Activated naive CD4-positive, alpha-beta T cell treated with anti-CD3 and anti-CD28 coated beads for 36 hours (primary cell): ENCODE data around the gene TMEM250. TPM values are rescaled to one million over a fixed set of nuclear protein-coding genes. Genes with fewer than 3 reads are reported as not detected.
A peak's percentile ranks its signal among the peaks of the same experiment; 100 is the strongest.

Experiments
- CTCF ChIA-PET: fragments of 350-600 bp; sonication (Branson Sonifier 250); formaldehyde crosslinking; loops from one replicate; lab custom pipeline; 2021; ENCODE audit warnings: antibody characterized with exemption; lab: Charles Lee
- DNase-seq: peaks from one replicate; pipeline ENCODE4 v3.0.0-alpha.2; 2020
- H3K27ac Mint-ChIP-seq: one replicate; pipeline ENCODE4 v1.8.0; 2021; ENCODE audit warnings: mild to moderate bottlenecking, mixed read lengths
- H3K27me3 Mint-ChIP-seq: one replicate; pipeline ENCODE4 v1.8.0; 2021; ENCODE audit warnings: low read depth, mixed read lengths
- H3K36me3 Mint-ChIP-seq: one replicate; pipeline ENCODE4 v1.8.0; 2021; ENCODE audit warnings: low read depth, mixed read lengths
- H3K4me1 Mint-ChIP-seq: one replicate; pipeline ENCODE4 v1.8.0; 2021; ENCODE audit warnings: low read depth, mixed read lengths
- H3K4me3 Mint-ChIP-seq: one replicate; pipeline ENCODE4 v1.8.0; 2021; ENCODE audit warnings: mild to moderate bottlenecking, moderate library complexity, mixed read lengths
- H3K9me3 Mint-ChIP-seq: one replicate; pipeline ENCODE4 v1.8.0; 2021; ENCODE audit warnings: mixed read lengths
- intact Hi-C: fragments of 100-400 bp; cut with micrococcal nuclease; formaldehyde crosslinking; loops from one replicate; pipeline ENCODE4 v1.15.1; 2023
- total RNA-seq, 2 experiments: library from RNA; stranded (reverse); gene quantifications; one replicate each; pipeline ENCODE4 v1.2.3, GENCODE V29; 2021

The TMEM250 gene
- 10 to 100 TPM; 20.7 to 22.2 TPM for total RNA-seq

DNA sequence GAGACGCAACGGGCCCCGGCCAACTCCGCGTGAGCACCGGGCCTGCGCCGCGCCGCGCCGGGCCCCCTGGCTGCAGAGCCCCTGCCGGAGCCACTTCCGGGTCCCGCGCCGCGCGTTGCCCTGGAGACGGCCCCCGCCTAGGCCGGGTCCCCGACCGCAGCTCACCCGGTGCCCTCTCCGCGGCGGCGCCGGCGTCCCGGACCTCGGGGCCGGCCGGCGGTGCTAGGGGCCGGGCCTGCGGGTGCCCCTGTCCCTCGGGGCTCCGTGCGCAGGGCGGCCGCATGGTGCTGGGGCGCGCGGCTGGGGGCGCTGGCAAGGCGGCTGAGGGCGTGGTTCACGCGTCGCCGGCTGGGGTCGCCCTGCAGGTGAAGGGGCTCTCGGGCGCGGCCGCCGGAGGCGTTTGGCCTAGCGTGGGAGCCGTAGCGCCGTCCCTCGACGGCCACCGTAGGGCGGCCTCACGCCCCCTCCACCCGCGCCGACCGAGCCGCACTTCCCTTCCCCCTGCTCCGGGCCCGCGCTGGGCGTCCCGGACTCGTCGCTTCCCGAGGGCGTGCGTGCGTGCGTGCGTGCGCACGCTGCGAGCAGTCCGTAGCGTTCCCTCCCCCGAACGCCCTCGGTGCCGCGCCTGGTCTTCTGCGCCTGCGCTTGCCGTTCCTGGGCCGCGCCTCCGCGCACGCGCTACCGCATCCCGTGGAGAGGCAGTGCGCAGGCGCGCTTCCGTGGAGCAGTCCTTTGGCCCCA is at the start of gene TMEM250:
Gene TMEM250 (minus strand): TSS at position 556 of the 741 bp plus-strand sequence. CDS start 1,975 bp downstream, outside the sequence.
- intact Hi-C loops = loop anchor here (1.0 to 5.0 kb wide), 6 partner anchors 9 to 284 kb away; partner anchors contain the start of genes CAMSAP1, NACC2, QSOX2 and SNAPC4
- H3K27ac Mint-ChIP-seq = peak within 1 kb of the TSS; percentile 80
- CTCF ChIA-PET = interaction anchor here (0.9 kb wide), 1 partner anchor 28 kb away, joined by 3 read pairs; no protein-coding TSS in a partner anchor
- H3K27me3 Mint-ChIP-seq = no peaks in the 10 kb centered on the region
- peaks cover 5% of the 10 kb centered on the region for H3K36me3 Mint-ChIP-seq
- peak within 1 kb of the TSS; percentile 78 for H3K4me3 Mint-ChIP-seq
- H3K9me3 Mint-ChIP-seq = no peaks in the 10 kb centered on the region
- peak; percentile 96 for DNase-seq
- peaks cover 37% of the 10 kb centered on the region for H3K4me1 Mint-ChIP-seq

GRCh38 chr9:136163248-136163850 is 44.7 kb upstream of the TMEM250 start:
- Mint-ChIP-seq H3K27me3 (peaks cover 2% of the 10 kb centered on the region), H3K9me3 (peaks cover 4% of the 10 kb centered on the region), H3K27ac (no peak overlapping the region), H3K36me3 (peaks cover 2% of the 10 kb centered on the region), H3K4me3 (no peak overlapping the region), H3K4me1 (no peaks in the 10 kb centered on the region)
- no peak for DNase-seq
- intact Hi-C loops = no loop called here
- CTCF ChIA-PET = interaction anchor here (0.7 to 1.1 kb wide), 2 partner anchors 72 to 200 kb away, joined by 3 to 5 read pairs; no protein-coding TSS in a partner anchor

- H3K4me1 Mint-ChIP-seq = no peaks in the 10 kb centered on the region
These were observed 42.4 kb upstream of the TMEM250 start for GRCh38 chr9:136160995-136161610.

GRCh38 chr9:136160381-136160841 is 41.7 kb upstream of the TMEM250 start:
- H3K4me3 Mint-ChIP-seq = no peak overlapping the region

More at GRCh38 chr9:136160995-136161610, 42.4 kb upstream of the TMEM250 start:
- DNase-seq = no peak
- CTCF ChIA-PET = interaction anchor here (0.6 kb wide), 1 partner anchor 28 kb away, joined by 3 read pairs; no protein-coding TSS in a partner anchor
- Mint-ChIP-seq H3K27me3 (peaks cover 4% of the 10 kb centered on the region), H3K27ac (no peak overlapping the region), H3K36me3 (peaks cover 2% of the 10 kb centered on the region), H3K4me3 (no peak overlapping the region), H3K9me3 (peaks cover 4% of the 10 kb centered on the region)
- intact Hi-C loops = no loop called here

DNA sequence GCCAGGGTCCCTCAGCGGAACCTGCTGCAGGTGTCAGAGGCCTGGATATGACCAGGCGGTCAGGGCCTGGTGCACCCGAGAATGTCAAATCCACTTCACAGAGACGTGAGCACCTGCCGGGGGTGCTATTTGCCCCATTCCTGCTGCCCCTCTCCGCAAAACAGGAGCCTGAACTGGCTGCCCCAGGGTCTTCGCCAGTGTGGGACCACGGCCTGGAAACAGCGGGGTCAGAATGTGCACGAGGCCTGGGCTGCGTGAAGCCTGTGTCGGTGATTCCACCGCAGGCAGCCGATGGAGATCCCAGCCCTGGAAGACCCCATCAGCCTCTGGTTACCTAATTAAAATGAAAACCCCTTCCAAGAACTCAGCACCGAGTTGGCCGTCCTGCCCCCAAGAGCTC is 41.2 kb upstream of the TMEM250 start:
- H3K9me3 Mint-ChIP-seq = peaks cover 4% of the 10 kb centered on the region
- DNase-seq = no peak
- no peak overlapping the region for H3K4me3 Mint-ChIP-seq

More at GRCh38 chr9:136160381-136160841, 41.7 kb upstream of the TMEM250 start:
- Mint-ChIP-seq H3K27ac (no peak overlapping the region), H3K9me3 (peaks cover 4% of the 10 kb centered on the region), H3K36me3 (peaks cover 2% of the 10 kb centered on the region), H3K4me1 (no peaks in the 10 kb centered on the region), H3K27me3 (peaks cover 6% of the 10 kb centered on the region)
- intact Hi-C loops = no loop called here
- DNase-seq = no peak
- CTCF ChIA-PET = no interaction called here

DNA sequence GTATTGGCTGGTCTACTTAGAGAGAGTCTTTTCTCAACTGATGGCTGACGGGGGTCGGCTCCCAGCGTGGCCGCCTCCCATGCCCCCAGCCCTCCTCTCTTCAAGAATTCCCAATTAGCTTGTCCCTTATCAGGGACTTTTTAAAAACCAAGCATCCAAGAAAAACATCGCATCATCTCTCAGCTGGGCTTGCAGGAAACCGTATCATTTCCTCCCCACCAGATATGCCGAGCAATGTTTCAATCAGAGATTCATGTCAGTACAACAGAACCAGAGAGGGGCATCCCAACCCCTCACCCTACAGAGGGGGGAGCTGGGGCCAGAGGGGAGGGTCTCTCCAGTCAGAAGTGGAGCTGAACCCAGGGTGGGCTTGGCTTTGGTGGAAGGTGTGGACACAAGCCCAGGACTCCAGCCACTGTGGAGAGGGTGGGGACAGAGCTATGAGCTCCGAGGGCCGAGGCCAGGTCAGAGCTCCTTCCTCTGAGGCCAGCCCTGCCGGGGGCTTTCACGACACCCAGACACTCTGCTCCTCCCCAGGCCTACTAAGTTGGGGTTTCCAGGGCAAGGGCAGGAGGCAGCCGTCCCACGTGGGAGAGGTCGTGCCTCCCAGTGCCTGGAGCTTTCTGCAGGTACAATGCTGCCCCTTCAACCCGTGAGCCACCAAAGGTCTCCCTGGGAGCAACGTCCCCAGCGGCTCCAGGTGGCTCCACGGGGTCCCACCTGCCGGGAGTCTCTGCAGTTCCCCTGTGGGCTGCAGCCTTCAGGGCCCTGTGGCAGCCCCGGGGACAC is 39.0 kb upstream of the TMEM250 start:
- DNase-seq = no peak

More for the DNA sequence above, 41.2 kb upstream of the TMEM250 start:
- CTCF ChIA-PET = interaction anchor here (0.6 kb wide), 1 partner anchor 8 kb away, joined by 3 read pairs; no protein-coding TSS in a partner anchor
- intact Hi-C loops = no loop called here
- H3K27me3 Mint-ChIP-seq = peaks cover 10% of the 10 kb centered on the region
- no peak overlapping the region for H3K27ac Mint-ChIP-seq
- H3K36me3 Mint-ChIP-seq = peaks cover 2% of the 10 kb centered on the region
- H3K4me1 Mint-ChIP-seq = no peaks in the 10 kb centered on the region

DNA sequence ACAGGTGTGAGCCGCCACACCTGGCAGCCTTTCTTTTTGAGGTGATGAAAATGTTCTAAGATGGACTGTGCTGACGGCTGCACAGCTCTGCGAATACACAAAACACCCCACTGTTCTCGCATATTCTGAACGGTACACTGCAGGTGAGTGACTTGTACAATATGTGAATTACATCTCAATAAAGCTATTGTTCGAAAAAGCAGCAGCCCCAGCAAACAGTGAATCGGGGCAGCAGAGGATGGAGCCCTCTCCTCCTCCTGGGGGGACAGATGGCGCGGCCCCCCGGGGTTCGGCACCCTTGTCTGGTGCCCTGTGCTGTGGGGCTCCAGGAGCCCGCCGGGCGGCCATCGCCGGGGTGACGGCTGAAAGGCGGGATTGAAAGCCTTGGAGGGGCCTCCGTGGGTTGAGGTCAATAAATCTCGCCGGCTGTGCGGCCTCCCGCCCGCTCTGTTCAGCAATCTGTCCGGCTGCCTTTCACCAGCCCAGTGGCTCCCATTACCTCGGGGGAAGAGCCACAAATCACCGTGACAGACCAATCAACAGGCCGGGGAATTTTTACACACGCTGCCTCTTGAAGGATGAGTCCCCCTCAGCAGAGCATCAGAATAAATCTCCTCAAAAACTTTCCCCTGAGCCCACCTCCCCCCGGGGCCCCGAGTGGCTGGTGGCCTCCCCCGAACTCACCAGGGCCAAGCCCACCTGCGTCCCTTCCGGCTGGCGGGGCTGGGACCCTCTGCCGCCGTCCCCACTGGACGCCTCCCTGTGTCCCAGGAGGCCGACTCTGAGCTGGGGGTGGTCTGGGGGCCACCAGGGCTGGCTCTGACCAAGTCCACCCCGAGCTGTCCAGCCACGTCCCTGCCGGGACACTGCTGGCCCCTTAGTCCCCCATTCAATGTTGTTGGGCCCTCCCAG is 37.8 kb upstream of the TMEM250 start:
- intact Hi-C loops = no loop called here
- Mint-ChIP-seq H3K4me1 (no peaks in the 10 kb centered on the region), H3K27me3 (peaks cover 8% of the 10 kb centered on the region), H3K4me3 (no peak overlapping the region), H3K27ac (no peak overlapping the region), H3K36me3 (no peaks in the 10 kb centered on the region), H3K9me3 (no peaks in the 10 kb centered on the region)
- CTCF ChIA-PET = interaction anchor here (1.6 kb wide), 1 partner anchor 16 kb away, joined by 4 read pairs; no protein-coding TSS in a partner anchor
- DNase-seq = no peak

More for the DNA sequence above, 39.0 kb upstream of the TMEM250 start:
- intact Hi-C loops = no loop called here
- H3K36me3 Mint-ChIP-seq = no peaks in the 10 kb centered on the region
- peaks cover 8% of the 10 kb centered on the region for H3K27me3 Mint-ChIP-seq
- CTCF ChIA-PET = interaction anchor here (1.6 kb wide), 1 partner anchor 17 kb away, joined by 4 read pairs; no protein-coding TSS in a partner anchor
- no peaks in the 10 kb centered on the region for H3K9me3 Mint-ChIP-seq
- no peaks in the 10 kb centered on the region for H3K4me1 Mint-ChIP-seq
- no peak overlapping the region for H3K27ac Mint-ChIP-seq
- H3K4me3 Mint-ChIP-seq = no peak overlapping the region

DNA sequence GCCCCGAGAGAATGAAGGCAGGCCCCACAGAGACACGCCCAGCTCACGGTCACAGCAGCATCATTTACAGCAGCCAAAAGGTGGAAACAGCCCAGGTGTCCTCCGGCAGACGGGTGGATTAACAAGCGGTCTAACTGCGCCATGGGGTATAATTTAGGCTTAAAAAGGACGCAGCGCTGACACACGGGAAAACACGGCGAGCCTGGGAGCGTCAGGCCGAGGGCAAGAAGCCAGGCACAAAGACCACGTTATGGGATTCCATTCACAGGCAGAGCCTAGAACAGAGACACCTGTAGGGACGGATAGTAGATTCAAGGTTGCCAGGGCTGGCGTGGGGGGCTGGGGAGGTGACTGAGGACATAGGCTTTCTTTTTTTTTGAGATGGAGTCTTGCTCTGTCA is 36.9 kb upstream of the TMEM250 start:
- Mint-ChIP-seq H3K4me1 (no peaks in the 10 kb centered on the region), H3K36me3 (no peaks in the 10 kb centered on the region), H3K9me3 (no peaks in the 10 kb centered on the region), H3K27ac (no peak overlapping the region), H3K4me3 (no peak overlapping the region), H3K27me3 (peaks cover 8% of the 10 kb centered on the region)
- intact Hi-C loops = no loop called here
- CTCF ChIA-PET = no interaction called here
- DNase-seq = no peak

DNA sequence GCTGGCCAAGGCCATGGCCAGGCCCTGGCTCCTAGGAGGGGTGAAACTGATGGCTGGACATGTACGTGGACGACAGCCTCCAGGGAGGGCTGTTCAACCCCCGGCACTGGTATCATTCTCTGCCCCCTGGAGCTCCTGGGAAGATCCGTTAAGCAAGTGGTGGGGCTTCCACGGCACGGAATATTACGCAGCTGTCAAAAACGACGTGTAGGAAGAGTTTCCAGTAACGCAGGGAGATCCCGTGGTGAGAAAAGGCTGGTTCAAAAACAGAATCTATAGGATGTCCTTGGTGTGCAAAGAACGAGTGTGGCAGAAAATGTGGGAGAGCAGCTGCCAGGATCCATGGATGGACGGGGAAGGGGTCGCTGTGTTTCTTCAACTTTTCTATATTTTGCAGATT is 36.3 kb upstream of the TMEM250 start:
- Mint-ChIP-seq H3K27ac (no peak overlapping the region), H3K36me3 (no peaks in the 10 kb centered on the region), H3K9me3 (no peaks in the 10 kb centered on the region), H3K27me3 (peaks cover 8% of the 10 kb centered on the region), H3K4me3 (no peak overlapping the region), H3K4me1 (no peaks in the 10 kb centered on the region)
- CTCF ChIA-PET = no interaction called here
- no peak for DNase-seq
- intact Hi-C loops = no loop called here

- Mint-ChIP-seq H3K4me1 (no peaks in the 10 kb centered on the region), H3K9me3 (no peaks in the 10 kb centered on the region), H3K4me3 (no peak overlapping the region), H3K27me3 (peaks cover 8% of the 10 kb centered on the region), H3K27ac (no peak overlapping the region), H3K36me3 (no peaks in the 10 kb centered on the region)
- CTCF ChIA-PET = no interaction called here
- DNase-seq = no peak
- intact Hi-C loops = no loop called here
These were observed 34.8 kb upstream of the TMEM250 start for GRCh38 chr9:136153381-136154065.
